Kidney (tissue), 14 donors: ENCODE results near the gene IL9. TPM values are rescaled to one million over a fixed set of nuclear protein-coding genes. Genes with fewer than 3 reads are reported as not detected.

ENCODE experiments used
- DNase-seq, 5 donors: peaks; one replicate each; pipeline ENCODE4 v3.0.0-alpha.2; 2013 to 2020
- FAIRE-seq: peaks from 2 replicates; lab custom pipeline; 2012; peaks lifted over from hg19 to GRCh38; lab: Jason Lieb, UNC
- H3K27ac ChIP-seq, 2 donors: one replicate each; pipeline ENCODE4 v1.7.0; 2013; ENCODE audit warnings: low read depth in 2 of 2, low read length in 2 of 2, inconsistent platforms in 1 of 2
- H3K27me3 ChIP-seq: one replicate; pipeline ENCODE4 v1.7.1; 2013; ENCODE audit warnings: low read length, inconsistent platforms; ENCODE audit not compliant: control insufficient read depth, insufficient read depth
- H3K36me3 ChIP-seq, 3 donors: one replicate each; pipeline versions ENCODE4 v1.7.0 to v1.7.1; 2013; ENCODE audit warnings: low read length in 3 of 3, control low read depth in 1 of 3, inconsistent platforms in 1 of 3; ENCODE audit not compliant: insufficient read depth in 3 of 3, control insufficient read depth in 2 of 3
- H3K4me1 ChIP-seq, 3 donors: one replicate each; pipeline versions ENCODE4 v1.7.0 to v1.7.1; 2013; ENCODE audit warnings: low read length in 3 of 3, inconsistent platforms in 1 of 3, low read depth in 1 of 3; ENCODE audit not compliant: control insufficient read depth in 2 of 3, insufficient read depth in 2 of 3
- H3K4me3 ChIP-seq, 3 donors: one replicate each; pipeline versions ENCODE4 v1.7.0 to v1.8.1; 2013; ENCODE audit warnings: low read length in 3 of 3, control low read depth in 1 of 3, inconsistent platforms in 1 of 3
- H3K9ac ChIP-seq, 3 donors: one replicate each; pipeline versions ENCODE4 v1.7.0 to v1.7.1; 2013; ENCODE audit warnings: low read length in 3 of 3, control low read depth in 1 of 3, inconsistent platforms in 1 of 3
- H3K9me3 ChIP-seq, 3 donors: one replicate each; pipeline versions ENCODE4 v1.7.0 to v1.7.1; 2013; ENCODE audit warnings: low read length in 3 of 3, control low read depth in 1 of 3, inconsistent platforms in 1 of 3; ENCODE audit not compliant: control insufficient read depth in 2 of 3, insufficient read depth in 1 of 3
- CTCF ChIP-seq: IDR thresholded peaks from 3 replicates; pipeline ENCODE4 v1.5.1; 2012; ENCODE audit warnings: mild to moderate bottlenecking, moderate library complexity, borderline replicate concordance; ENCODE audit not compliant: insufficient read depth; ENCODE audit errors: extremely low read depth
- intact Hi-C: fragments of 100-400 bp; cut with DNase I; formaldehyde crosslinking; loops from one replicate; pipeline ENCODE4 v1.11.1; 2022
- polyA plus RNA-seq: library from polyadenylated mRNA; stranded (reverse); fragments of 350-450 nt; fragmentation: Illumina TruSeq; extraction: RNeasy Lipid Tissue Mini Kit (QIAGEN cat#74804); gene quantifications from one replicate; pipeline ENCODE4 v1.2.3, GENCODE V29; 2014; ENCODE audit warnings: low read depth, low replicate concordance; ENCODE audit not compliant: insufficient read depth
- total RNA-seq: library from RNA; stranded (reverse); fragmentation: NEBNext Ultra II Directional; extraction: Animal tissue kit (Norgen Biotek cat#: 25700); gene quantifications from one replicate; pipeline ENCODE4 v1.2.1, GENCODE V29; 2021
- donor health status: control.
- donor health status: control.
- donor health status: control.
- donor health status: control.
- donor health status: control.
- donor health status: DM: yes; HTN: yes; CAD: no.
- donor health status: Normal renal cell carcinoma (clear cell type).

The IL9 gene
- total and polyA plus RNA-seq, 2 donors from 2014 or later = not detected

GRCh38 chr5:135842737-135843136 lies 52.9 kb downstream of the IL9 start:
- TF ChIP-seq CTCF = no peak
- Histone ChIP-seq H3K9me3 (no peaks in the 10 kb centered on the region), H3K27me3 (no peaks in the 10 kb centered on the region), H3K4me1 (peaks cover 0 to 10% (median 0%) of the 10 kb centered on the region in 3 donors), H3K4me3 (no peak overlapping the region), H3K27ac (no peak overlapping the region), H3K36me3 (no peaks in the 10 kb centered on the region), H3K9ac (no peak overlapping the region)
- intact Hi-C loops = no loop called here
- DNase-seq (no peak), FAIRE-seq (no peak)

Other genes with a start within 250 kb of the IL9 start
- gene SLC25A48, start 61.2 kb downstream of the IL9 start, total RNA-seq = 1.7 TPM
- gene SLC25A48, start 61.2 kb downstream of the IL9 start, polyA plus RNA-seq = 10.4 TPM
- not detected for gene LECT2, start 59.1 kb upstream of the IL9 start, total RNA-seq
- not detected for gene LECT2, start 59.1 kb upstream of the IL9 start, polyA plus RNA-seq
- 78.5 TPM for gene TGFBI, start 133.1 kb upstream of the IL9 start, total RNA-seq
- 36.4 TPM for gene TGFBI, start 133.1 kb upstream of the IL9 start, polyA plus RNA-seq
- gene SMAD5, start 237.0 kb upstream of the IL9 start, total RNA-seq = 67.7 TPM
- gene SMAD5, start 237.0 kb upstream of the IL9 start, polyA plus RNA-seq = 9.9 TPM